Common myeloid progenitor, CD34-positive (primary cell): ENCODE results near the gene RAB25.

ENCODE experiments used
- CTCF ChIA-PET: fragments of 350-600 bp; sonication (Branson Sonifier 250); formaldehyde crosslinking; loops from one replicate; lab custom pipeline; 2021; ENCODE audit warnings: antibody characterized with exemption; lab: Charles Lee
- POLR2A ChIA-PET: fragments of 350-600 bp; sonication (Branson Sonifier 250); formaldehyde crosslinking; loops from one replicate; lab custom pipeline; 2021; ENCODE audit warnings: antibody characterized with exemption; lab: Charles Lee
- DNase-seq, 3 donors: peaks; one replicate each; pipeline versions ENCODE4 v3.0.0 to v3.0.0-alpha.2; 2013
- H3K27ac ChIP-seq, 2 experiments: 1 replicate in 1 of 2; 2 replicates in 1 of 2; pipeline ENCODE4 v1.7.0; 2013; ENCODE audit warnings: inconsistent platforms in 2 of 2, low read length in 2 of 2, mild to moderate bottlenecking in 2 of 2, low read depth in 1 of 2, moderate library complexity in 1 of 2; ENCODE audit not compliant: severe bottlenecking in 2 of 2, insufficient read depth in 1 of 2, poor library complexity in 1 of 2
- H3K27me3 ChIP-seq, 5 experiments: replicated peaks in 2 of 5; 1 replicate in 3 of 5; 2 replicates in 2 of 5; pipeline versions ENCODE4 v1.6.1 to v1.7.0; 2013; ENCODE audit warnings: low read length in 4 of 5, mild to moderate bottlenecking in 2 of 5, moderate library complexity in 2 of 5, inconsistent platforms in 1 of 5; ENCODE audit not compliant: insufficient read depth in 5 of 5, control insufficient read depth in 4 of 5
- H3K36me3 ChIP-seq, 4 experiments: 1 replicate in 2 of 4; 2 replicates in 2 of 4; pipeline versions ENCODE4 v1.6.1 to v1.7.0; 2013; ENCODE audit warnings: low read length in 3 of 4, control low read depth in 1 of 4, mild to moderate bottlenecking in 1 of 4; ENCODE audit not compliant: control insufficient read depth in 4 of 4, insufficient read depth in 4 of 4
- H3K4me1 ChIP-seq, 4 experiments: 1 replicate in 3 of 4; 2 replicates in 1 of 4; pipeline versions ENCODE4 v1.6.1 to v1.7.1; 2013; ENCODE audit warnings: low read length in 3 of 4, mild to moderate bottlenecking in 3 of 4, control low read depth in 1 of 4, inconsistent platforms in 1 of 4, moderate library complexity in 1 of 4; ENCODE audit not compliant: control insufficient read depth in 4 of 4, insufficient read depth in 4 of 4; ENCODE audit errors: control extremely low read depth in 1 of 4
- H3K4me3 ChIP-seq, 7 experiments: 1 replicate in 4 of 7; 2 replicates in 3 of 7; pipeline versions ENCODE4 v1.5.1 to v1.7.0; 2013; ENCODE audit warnings: mild to moderate bottlenecking in 7 of 7, low read length in 6 of 7, moderate library complexity in 6 of 7, inconsistent platforms in 2 of 7, low read depth in 2 of 7, control low read depth in 1 of 7; ENCODE audit not compliant: insufficient read depth in 4 of 7, control insufficient read depth in 1 of 7; ENCODE audit errors: extremely low read depth in 1 of 7
- H3K9me3 ChIP-seq, 5 experiments: 1 replicate in 4 of 5; 2 replicates in 1 of 5; pipeline versions ENCODE4 v1.6.1 to v1.7.1; 2013; ENCODE audit warnings: low read length in 4 of 5, mild to moderate bottlenecking in 2 of 5, inconsistent platforms in 1 of 5, low read depth in 1 of 5, moderate library complexity in 1 of 5; ENCODE audit not compliant: control insufficient read depth in 4 of 5, insufficient read depth in 2 of 5; ENCODE audit errors: control extremely low read depth in 1 of 5
- WGBS: methylation state at CpG from one replicate; pipeline ENCODE4 v1.1.5; 2013; ENCODE audit not compliant: insufficient coverage; 5-methylcytosine and 5-hydroxymethylcytosine counted together

Gene RAB25

DNA sequence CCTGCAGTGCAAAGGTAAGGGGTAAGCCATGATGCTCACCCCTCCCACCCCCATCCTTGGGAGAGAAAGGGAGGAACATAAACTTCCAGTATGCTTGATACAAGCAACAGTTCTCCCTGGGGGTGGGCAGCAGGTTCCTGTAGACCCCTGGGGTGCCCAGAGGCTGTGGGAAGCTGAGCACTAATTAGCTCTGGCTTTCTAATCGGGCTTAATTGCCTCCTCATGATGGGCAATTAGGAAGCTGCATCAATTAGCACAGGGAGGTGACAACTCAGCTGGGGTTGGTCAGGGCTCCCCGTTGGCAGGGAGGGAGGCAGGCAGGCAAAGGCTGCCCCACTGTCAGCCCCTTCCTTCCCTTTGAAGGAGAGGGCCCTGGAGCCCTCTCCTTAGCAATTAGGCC lies 37.8 kb downstream of the RAB25 start:
- no peaks in the 10 kb centered on the region for H3K36me3 ChIP-seq
- no peaks in the 10 kb centered on the region for H3K9me3 ChIP-seq
- CTCF ChIA-PET = interaction anchor here (1.4 to 29.6 kb wide), 3 partner anchors 7 to 29 kb away, joined by 8 to 1191 read pairs (median 107); partner anchors contain the start of gene LMNA
- peaks cover 0 to 17% (median 10%) of the 10 kb centered on the region in 5 experiments for H3K27me3 ChIP-seq
- no peak for DNase-seq
- no peak overlapping the region for H3K4me3 ChIP-seq
- no peak overlapping the region for H3K27ac ChIP-seq
- H3K4me1 ChIP-seq = peaks cover 0 to 46% (median 40%) of the 10 kb centered on the region in 4 experiments
- POLR2A ChIA-PET = interaction anchor here (1.1 to 3.0 kb wide), 4 partner anchors 15 to 31 kb away, joined by 3 to 18 read pairs (median 9); partner anchors contain the start of gene LMNA
- 93% methylated on average over 2 of the region's 2 CpGs for WGBS

DNA sequence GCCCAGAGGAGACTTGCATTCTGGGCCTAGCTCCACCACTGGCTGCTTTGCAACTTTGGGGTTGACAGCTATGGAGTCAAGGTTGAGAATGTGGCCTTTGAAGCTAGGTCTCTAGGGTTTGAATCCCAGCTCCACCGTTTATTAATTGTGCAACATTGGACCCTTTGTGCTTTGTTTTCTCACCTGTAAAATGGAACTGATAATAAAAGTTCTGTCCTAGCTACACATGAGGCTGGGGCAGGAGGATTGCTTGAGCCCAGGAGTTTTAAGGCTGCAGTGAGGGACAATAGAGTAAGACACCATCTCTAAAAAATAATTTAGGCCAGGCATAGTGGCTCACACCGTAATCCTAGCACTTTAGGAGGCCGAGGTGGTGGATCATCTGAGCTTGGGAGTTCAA lies 38.3 kb downstream of the RAB25 start:
- no peak for DNase-seq
- Histone ChIP-seq H3K27ac (no peak overlapping the region), H3K4me1 (peaks cover 0 to 51% (median 45%) of the 10 kb centered on the region in 4 experiments), H3K4me3 (no peak overlapping the region), H3K27me3 (peaks cover 0 to 17% (median 10%) of the 10 kb centered on the region in 5 experiments), H3K9me3 (no peaks in the 10 kb centered on the region), H3K36me3 (no peaks in the 10 kb centered on the region)
- POLR2A ChIA-PET = interaction anchor here (1.1 to 3.0 kb wide), 3 partner anchors 15 to 30 kb away, joined by 3 to 18 read pairs (median 7); partner anchors contain the start of gene LMNA
- 88% methylated on average over 1 of the region's 3 CpGs for WGBS
- CTCF ChIA-PET = interaction anchor here (0.9 to 29.6 kb wide), 4 partner anchors 6 to 218 kb away, joined by 3 to 1191 read pairs (median 58); partner anchors contain the start of gene LMNA

DNA sequence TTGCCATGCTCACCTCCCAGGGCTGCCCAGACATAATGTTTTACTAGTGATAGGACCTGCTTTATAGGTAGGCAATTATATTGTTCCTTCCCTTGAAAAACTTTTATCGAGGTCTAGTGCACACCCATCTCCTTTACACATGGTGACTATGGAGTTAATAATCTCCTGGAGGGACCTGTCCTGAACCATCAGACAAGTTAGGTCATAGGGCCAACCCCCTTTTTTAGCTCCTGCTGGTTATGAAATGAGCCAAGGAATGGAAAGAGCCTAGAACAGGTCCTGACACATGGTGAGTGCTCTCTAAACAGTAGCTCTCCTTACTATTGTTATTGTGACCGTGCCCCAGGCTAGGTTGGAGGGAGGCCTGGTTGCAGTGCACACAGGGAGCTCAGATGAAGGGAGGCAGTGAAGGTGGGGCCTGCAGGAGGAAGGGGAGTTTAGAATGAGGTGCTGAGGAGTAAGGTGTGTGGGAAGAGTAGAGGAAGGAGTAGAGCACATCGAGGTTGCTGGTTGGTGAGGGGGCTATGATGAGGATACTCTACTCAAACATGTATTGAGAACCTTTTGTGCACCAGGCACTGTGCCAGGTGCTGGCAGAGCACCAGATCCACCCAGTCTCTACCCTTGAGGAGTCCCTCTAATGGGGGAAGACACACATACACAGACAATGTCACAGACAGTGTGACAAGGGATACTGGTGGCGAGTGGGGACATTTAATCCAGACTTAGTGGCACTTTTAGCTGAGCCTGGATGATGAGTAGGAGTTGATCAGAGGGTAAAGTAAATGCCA lies 39.4 kb downstream of the RAB25 start:
- 94% methylated on average over 4 of the region's 4 CpGs for WGBS
- ChIA-PET POLR2A (interaction anchor here (2.1 kb wide), 1 partner anchor 26 kb away, joined by 7 read pairs; no protein-coding TSS in a partner anchor), CTCF (interaction anchor here (0.7 to 29.6 kb wide), 5 partner anchors 5 to 217 kb away, joined by 3 to 1191 read pairs (median 107); partner anchors contain the start of gene LMNA)
- no peak overlapping the region for H3K27ac ChIP-seq
- H3K36me3 ChIP-seq = no peaks in the 10 kb centered on the region
- H3K4me3 ChIP-seq = no peak overlapping the region
- H3K9me3 ChIP-seq = no peaks in the 10 kb centered on the region
- DNase-seq = no peak
- peaks cover 0 to 16% (median 10%) of the 10 kb centered on the region in 5 experiments for H3K27me3 ChIP-seq
- peaks cover 2 to 63% (median 56%) of the 10 kb centered on the region in 4 experiments for H3K4me1 ChIP-seq

DNA sequence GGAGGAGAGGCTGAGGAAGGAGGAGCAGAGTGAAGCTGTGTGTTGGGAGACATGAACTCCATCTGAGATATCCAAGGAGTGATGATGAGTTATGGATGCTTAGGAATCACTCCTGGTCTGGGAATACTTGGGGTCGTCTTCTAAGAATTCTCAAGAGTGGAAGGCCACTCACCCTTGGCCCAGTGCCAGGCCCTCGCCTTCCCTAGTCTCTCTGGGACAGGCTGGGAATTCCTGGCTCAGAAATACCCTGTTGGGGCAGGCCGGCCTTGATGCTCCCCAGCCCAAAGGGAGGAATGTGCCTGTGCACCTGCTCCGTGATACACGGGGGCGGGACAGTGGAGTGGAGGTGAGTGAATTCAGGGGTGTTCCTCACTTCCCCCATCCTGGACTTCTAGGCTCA lies 40.9 kb downstream of the RAB25 start:
- H3K27me3 ChIP-seq = peaks cover 0 to 14% (median 10%) of the 10 kb centered on the region in 5 experiments

DNA sequence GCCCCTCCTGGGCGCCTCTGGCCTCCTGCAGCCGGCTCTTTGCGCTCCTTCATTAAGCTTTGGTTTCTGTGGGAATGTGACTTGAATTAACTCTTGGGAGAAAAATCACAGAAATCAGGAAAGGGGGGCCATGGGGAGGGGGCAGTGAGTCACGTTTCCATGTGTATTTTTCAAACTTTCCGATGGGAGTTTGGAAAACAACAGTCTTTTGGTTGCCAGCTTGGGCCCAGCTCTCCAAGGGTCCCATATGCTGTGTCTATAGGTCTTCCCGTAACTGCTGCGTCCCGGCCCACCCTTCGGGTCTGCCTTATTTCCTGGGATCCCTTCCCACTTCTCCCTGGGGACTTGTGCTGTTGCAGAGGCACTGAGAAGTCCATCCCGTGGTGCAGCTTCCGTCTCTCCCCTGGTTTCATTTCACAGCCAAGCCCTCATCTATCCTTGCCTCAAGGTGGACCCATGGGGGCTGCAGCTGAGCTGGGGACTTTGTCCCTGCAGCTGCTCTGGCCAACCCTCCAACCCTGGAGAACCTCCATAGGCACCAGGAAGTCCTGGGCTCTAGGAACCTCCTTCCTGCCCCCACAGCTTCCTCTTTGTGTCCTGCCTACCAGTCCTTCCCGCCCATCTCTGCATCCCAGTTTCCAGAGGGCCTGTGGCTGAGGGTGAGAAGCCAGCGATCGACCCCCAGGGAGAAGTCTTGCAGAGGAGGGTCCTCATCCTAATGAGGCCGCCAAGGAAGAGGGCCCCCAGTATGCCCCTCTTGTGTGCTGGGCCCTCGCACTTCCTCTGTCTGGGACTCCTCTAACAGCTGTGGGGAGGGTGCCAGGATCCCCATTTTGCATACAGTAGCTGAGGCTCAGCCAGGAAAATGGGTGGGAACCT lies 41.9 kb downstream of the RAB25 start:
- Histone ChIP-seq H3K4me1 (peaks cover 7 to 57% (median 53%) of the 10 kb centered on the region in 4 experiments), H3K4me3 (peak overlapping the region in 3 of 7 experiments; percentile 14 to 64 (median 28)), H3K27me3 (peaks cover 0 to 16% (median 10%) of the 10 kb centered on the region in 5 experiments), H3K9me3 (no peaks in the 10 kb centered on the region), H3K36me3 (no peaks in the 10 kb centered on the region), H3K27ac (peak overlapping the region in 1 of 2 experiments; percentile 92)
- no peak for DNase-seq
- ChIA-PET POLR2A (interaction anchor here (0.7 to 3.5 kb wide), 3 partner anchors 12 to 62 kb away, joined by 3 to 27 read pairs (median 5); partner anchors contain the start of gene LMNA), CTCF (interaction anchor here (0.8 to 29.6 kb wide), 4 partner anchors 8 to 220 kb away, joined by 3 to 1191 read pairs (median 55); partner anchors contain the start of gene LMNA)
- 87% methylated on average over 12 of the region's 16 CpGs for WGBS

More for the DNA sequence above, 40.9 kb downstream of the RAB25 start:
- no peaks in the 10 kb centered on the region for H3K9me3 ChIP-seq
- no peaks in the 10 kb centered on the region for H3K36me3 ChIP-seq
- no peak for DNase-seq
- POLR2A ChIA-PET = interaction anchor here (0.6 to 0.7 kb wide), 2 partner anchors 41 to 63 kb away, joined by 3 read pairs; no protein-coding TSS in a partner anchor
- peaks cover 6 to 62% (median 57%) of the 10 kb centered on the region in 4 experiments for H3K4me1 ChIP-seq
- H3K27ac ChIP-seq = no peak overlapping the region
- no peak overlapping the region for H3K4me3 ChIP-seq
- WGBS = 91% methylated on average over 4 of the region's 6 CpGs
- CTCF ChIA-PET = interaction anchor here (0.8 to 29.6 kb wide), 3 partner anchors 7 to 123 kb away, joined by 3 to 1191 read pairs (median 107); partner anchors contain the start of gene LMNA

DNA sequence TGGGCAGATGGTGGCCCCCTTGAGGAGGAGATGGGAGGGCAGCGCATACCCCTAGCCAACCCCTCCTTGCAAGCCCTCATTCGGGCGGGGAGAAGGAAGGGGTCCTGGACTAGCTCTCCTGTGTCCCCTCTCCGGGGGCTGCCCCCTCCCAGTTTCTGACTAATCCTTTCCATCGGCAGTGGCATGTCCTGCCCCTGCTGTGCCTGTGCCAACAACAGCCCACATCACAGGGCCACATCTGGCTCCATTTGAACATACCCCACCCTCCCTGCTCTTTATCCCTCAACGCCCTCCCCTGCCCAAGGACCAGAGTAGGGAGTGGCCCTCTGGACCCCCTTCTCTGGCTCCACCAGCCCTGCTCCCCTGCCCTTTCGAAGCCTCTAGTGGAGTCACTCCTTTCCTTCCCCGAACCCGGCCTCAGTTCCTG lies 42.6 kb downstream of the RAB25 start:
- peaks cover 7 to 55% (median 51%) of the 10 kb centered on the region in 4 experiments for H3K4me1 ChIP-seq
- H3K4me3 ChIP-seq = peak overlapping the region in 3 of 7 experiments; percentile 20 to 64 (median 47)
- ChIA-PET CTCF (interaction anchor here (0.9 to 29.6 kb wide), 3 partner anchors 9 to 219 kb away, joined by 3 to 1191 read pairs (median 107); partner anchors contain the start of gene LMNA), POLR2A (interaction anchor here (1.3 to 3.5 kb wide), 2 partner anchors 11 to 24 kb away, joined by 5 to 27 read pairs; partner anchors contain the start of gene LMNA)
- no peaks in the 10 kb centered on the region for H3K36me3 ChIP-seq
- DNase-seq = peak in 2 of 3 donors; percentile 78 to 83
- H3K27ac ChIP-seq = peak overlapping the region; percentile 40 to 92
- no peaks in the 10 kb centered on the region for H3K9me3 ChIP-seq
- peaks cover 0 to 16% (median 10%) of the 10 kb centered on the region in 5 experiments for H3K27me3 ChIP-seq
- WGBS = 62% methylated on average over 7 of the region's 9 CpGs
